CD4-positive, alpha-beta T cell (primary cell): ENCODE measurements around the gene TEKT5. TPM values are rescaled to one million over a fixed set of nuclear protein-coding genes. Genes with fewer than 3 reads are reported as not detected.
"Not testable (repeated sequence)": the region's sequence is repeated elsewhere in the genome, so short reads cannot be mapped to it uniquely, and the experiment has no call there.

Source experiments
- ATAC-seq: fragments of 200-7000 bp; cut with Tn5 transposase; one replicate; pipeline ENCODE4 v1.10.0; 2022; ENCODE audit warnings: mild to moderate bottlenecking; ENCODE audit not compliant: poor library complexity
- CTCF ChIA-PET: fragments of 350-600 bp; sonication (Branson Sonifier 250); formaldehyde crosslinking; loops from one replicate; lab custom pipeline; 2021; ENCODE audit warnings: antibody characterized with exemption, inconsistent platforms; lab: Charles Lee
- POLR2A ChIA-PET: fragments of 350-600 bp; sonication (Branson Sonifier 250); formaldehyde crosslinking; loops from one replicate; lab custom pipeline; 2021; ENCODE audit warnings: antibody characterized with exemption, inconsistent platforms; lab: Charles Lee
- DNase-seq, 14 experiments: peaks; one replicate each; pipeline ENCODE4 v3.0.0-alpha.2; 2013 to 2020; ENCODE audit warnings: mixed read lengths in 2 of 14
- H3K27ac ChIP-seq, 2 donors: one replicate each; pipeline versions ENCODE4 v1.5.1 to v1.7.0; 2013; ENCODE audit warnings: low read length in 2 of 2, low read depth in 1 of 2, mild to moderate bottlenecking in 1 of 2
- H3K27me3 ChIP-seq, 2 experiments: 1 replicate in 1 of 2; 2 replicates in 1 of 2; pipeline versions ENCODE4 v1.6.1 to v1.7.0; 2013; ENCODE audit warnings: low read length in 2 of 2, control low read depth in 1 of 2, mild to moderate bottlenecking in 1 of 2, moderate library complexity in 1 of 2; ENCODE audit not compliant: insufficient read depth in 2 of 2, control insufficient read depth in 1 of 2
- H3K36me3 ChIP-seq: one replicate; pipeline ENCODE4 v1.6.1; 2013; ENCODE audit warnings: low read length, control low read depth; ENCODE audit not compliant: insufficient read depth
- H3K4me1 ChIP-seq: one replicate; pipeline ENCODE4 v1.6.1; 2013; ENCODE audit warnings: low read length, control low read depth; ENCODE audit not compliant: insufficient read depth
- H3K4me3 ChIP-seq: one replicate; pipeline ENCODE4 v1.5.1; 2013; ENCODE audit warnings: mild to moderate bottlenecking, low read length, moderate library complexity
- H3K9me3 ChIP-seq, 2 experiments: 1 replicate in 1 of 2; 2 replicates in 1 of 2; pipeline versions ENCODE4 v1.6.1 to v1.7.0; 2013; ENCODE audit warnings: low read length in 2 of 2, mild to moderate bottlenecking in 2 of 2, control low read depth in 1 of 2, moderate library complexity in 1 of 2; ENCODE audit not compliant: control insufficient read depth in 1 of 2, insufficient read depth in 1 of 2
- H3K27ac Mint-ChIP-seq: one replicate; pipeline ENCODE4 v1.8.0; 2020; ENCODE audit warnings: mixed read lengths
- H3K27me3 Mint-ChIP-seq: one replicate; pipeline ENCODE4 v1.8.0; 2021; ENCODE audit warnings: mixed read lengths
- H3K36me3 Mint-ChIP-seq: one replicate; pipeline ENCODE4 v1.8.0; 2021; ENCODE audit warnings: low read depth, mixed read lengths
- H3K4me1 Mint-ChIP-seq: one replicate; pipeline ENCODE4 v1.8.0; 2021; ENCODE audit warnings: low read depth, mixed read lengths
- H3K4me3 Mint-ChIP-seq: one replicate; pipeline ENCODE4 v1.8.0; 2020; ENCODE audit warnings: mild to moderate bottlenecking, mixed read lengths
- H3K9me3 Mint-ChIP-seq: one replicate; pipeline ENCODE4 v1.8.0; 2020; ENCODE audit warnings: mixed read lengths
- intact Hi-C, 2 experiments: fragments of 100-400 bp; cut with DNase I in 1 of 2; cut with micrococcal nuclease in 1 of 2; formaldehyde crosslinking; loops; one replicate each; pipeline versions ENCODE4 v1.15.1 to v1.9.0; 2023 to 2025; cut with DNase I, micrococcal nuclease
- total RNA-seq, 174 experiments: library from RNA in 2 of 174; stranded (reverse) in 2 of 174; gene quantifications; one replicate each; pipeline ENCODE4 v1.2.3 and lab custom pipeline; 2021 to 2026
- TF ChIP-seq, protein P1 (sequence below): fragments of 200-600 bp; IDR thresholded peaks from one replicate; pipeline ENCODE4 v1.8.0; 2022; ENCODE audit warnings: antibody characterized with exemption, mild to moderate bottlenecking

TEKT5 gene
- total RNA-seq, 2 experiments from 2014 or later, result not detected

DNA sequence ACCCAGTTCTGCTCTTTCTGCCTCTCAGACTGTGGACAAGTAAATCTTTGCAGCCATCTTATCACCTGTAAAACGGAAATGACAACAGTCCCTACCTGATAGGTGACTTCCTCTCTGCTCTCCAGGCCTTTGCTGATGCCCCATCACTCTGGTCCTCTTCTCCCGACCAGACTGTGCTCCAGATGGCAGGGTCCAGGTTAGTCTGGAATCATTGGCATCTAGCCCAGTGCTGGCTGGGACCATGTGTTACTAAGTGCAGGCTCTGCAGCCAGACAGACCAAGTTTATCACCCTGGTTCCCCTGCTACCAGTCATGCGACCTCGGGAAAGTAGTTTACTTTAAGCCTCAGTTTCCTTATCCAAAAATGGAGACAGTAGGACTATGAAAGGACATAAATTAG is 47.1 kb upstream of the TEKT5 start:
- ChIA-PET POLR2A (no interaction called here), CTCF (no interaction called here)
- H3K27me3 ChIP-seq, result no peaks in the 10 kb centered on the region
- no peaks in the 10 kb centered on the region for H3K9me3 Mint-ChIP-seq
- no peak overlapping the region for H3K27ac ChIP-seq
- peaks cover 35% of the 10 kb centered on the region for H3K4me1 Mint-ChIP-seq
- H3K4me3 ChIP-seq, result no peak overlapping the region
- peak overlapping the region; percentile 23 for H3K4me3 Mint-ChIP-seq
- intact Hi-C loops, result loop anchor here (2.0 to 10.0 kb wide), 5 partner anchors 203 to 1947 kb away; partner anchors contain the start of genes ATF7IP2 (in 1 of the 2), CARHSP1 (in 1 of the 2), CLEC16A (in 1 of the 2) and DEXI (in 1 of the 2)
- H3K4me1 ChIP-seq, result peaks cover 36% of the 10 kb centered on the region
- H3K9me3 ChIP-seq, result no peaks in the 10 kb centered on the region
- no peak overlapping the region for H3K27ac Mint-ChIP-seq
- DNase-seq, result no peak
- TF ChIP-seq, protein P1, sequence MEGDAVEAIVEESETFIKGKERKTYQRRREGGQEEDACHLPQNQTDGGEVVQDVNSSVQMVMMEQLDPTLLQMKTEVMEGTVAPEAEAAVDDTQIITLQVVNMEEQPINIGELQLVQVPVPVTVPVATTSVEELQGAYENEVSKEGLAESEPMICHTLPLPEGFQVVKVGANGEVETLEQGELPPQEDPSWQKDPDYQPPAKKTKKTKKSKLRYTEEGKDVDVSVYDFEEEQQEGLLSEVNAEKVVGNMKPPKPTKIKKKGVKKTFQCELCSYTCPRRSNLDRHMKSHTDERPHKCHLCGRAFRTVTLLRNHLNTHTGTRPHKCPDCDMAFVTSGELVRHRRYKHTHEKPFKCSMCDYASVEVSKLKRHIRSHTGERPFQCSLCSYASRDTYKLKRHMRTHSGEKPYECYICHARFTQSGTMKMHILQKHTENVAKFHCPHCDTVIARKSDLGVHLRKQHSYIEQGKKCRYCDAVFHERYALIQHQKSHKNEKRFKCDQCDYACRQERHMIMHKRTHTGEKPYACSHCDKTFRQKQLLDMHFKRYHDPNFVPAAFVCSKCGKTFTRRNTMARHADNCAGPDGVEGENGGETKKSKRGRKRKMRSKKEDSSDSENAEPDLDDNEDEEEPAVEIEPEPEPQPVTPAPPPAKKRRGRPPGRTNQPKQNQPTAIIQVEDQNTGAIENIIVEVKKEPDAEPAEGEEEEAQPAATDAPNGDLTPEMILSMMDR, result no peak
- H3K27me3 Mint-ChIP-seq, result no peaks in the 10 kb centered on the region
- H3K36me3 Mint-ChIP-seq, result peaks cover 28% of the 10 kb centered on the region
- H3K36me3 ChIP-seq, result no peaks in the 10 kb centered on the region
- no peak for ATAC-seq

DNA sequence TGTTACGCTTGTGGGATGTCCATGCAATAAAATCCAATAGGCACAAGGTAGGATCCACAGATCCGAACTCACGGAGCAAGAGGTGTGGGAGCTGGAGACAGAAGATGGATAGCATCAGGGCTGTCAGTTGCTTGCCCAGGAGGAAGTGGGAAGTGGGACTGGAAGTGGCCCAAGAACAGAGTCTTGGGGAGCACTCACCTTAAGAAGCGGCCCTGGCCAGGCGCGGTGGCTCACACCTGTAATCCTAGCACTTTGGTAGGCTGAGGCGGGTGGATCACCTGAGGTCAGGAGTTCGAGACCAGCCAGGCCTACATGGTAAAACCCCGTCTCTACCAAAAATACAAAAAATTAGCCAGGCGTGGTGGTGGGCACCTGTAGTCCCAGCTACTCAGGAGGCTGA is 46.5 kb upstream of the TEKT5 start:
- POLR2A ChIA-PET, ATAC-seq: not testable (repeated sequence)
- H3K4me1 Mint-ChIP-seq, result peaks cover 35% of the 10 kb centered on the region

DNA sequence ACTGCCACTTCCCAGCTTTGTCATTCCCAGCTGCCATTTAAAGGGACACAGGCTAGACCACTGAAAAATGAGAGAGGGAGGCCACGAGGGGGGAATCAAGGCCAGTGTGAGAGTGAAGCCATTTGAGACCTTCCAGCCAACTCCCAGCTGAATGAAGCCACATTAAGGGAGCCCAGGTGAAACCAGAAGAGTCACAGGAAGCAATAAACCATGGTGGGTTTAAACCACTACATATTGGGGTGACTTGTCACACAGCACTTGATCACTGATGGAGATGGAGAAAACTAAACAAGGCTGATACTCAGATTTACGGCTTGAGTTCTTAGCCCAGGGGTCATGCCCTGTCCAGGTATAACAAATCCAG is 46.1 kb upstream of the TEKT5 start:
- H3K27ac Mint-ChIP-seq, result no peak overlapping the region
- no peaks in the 10 kb centered on the region for H3K9me3 Mint-ChIP-seq
- ATAC-seq (no peak), DNase-seq (no peak)
- no peak overlapping the region for H3K4me3 Mint-ChIP-seq
- H3K4me1 Mint-ChIP-seq, result peaks cover 31% of the 10 kb centered on the region
- no peak overlapping the region for H3K27ac ChIP-seq
- intact Hi-C loops, result loop anchor here (2.0 to 10.0 kb wide), 5 partner anchors 204 to 1946 kb away; partner anchors contain the start of genes ATF7IP2 (in 1 of the 2), CARHSP1 (in 1 of the 2), CLEC16A (in 1 of the 2) and DEXI (in 1 of the 2)
- peaks cover 18% of the 10 kb centered on the region for H3K36me3 Mint-ChIP-seq
- H3K36me3 ChIP-seq, result no peaks in the 10 kb centered on the region
- H3K9me3 ChIP-seq, result no peaks in the 10 kb centered on the region
- no peak overlapping the region for H3K4me3 ChIP-seq
- H3K4me1 ChIP-seq, result peaks cover 36% of the 10 kb centered on the region
- H3K27me3 ChIP-seq, result no peaks in the 10 kb centered on the region
- CTCF ChIA-PET, result no interaction called here
- POLR2A ChIA-PET, result interaction anchor here (0.6 kb wide), 1 partner anchor 432 kb away, joined by 3 read pairs; no protein-coding TSS in a partner anchor
- TF ChIP-seq, protein P1, result no peak
- H3K27me3 Mint-ChIP-seq, result no peaks in the 10 kb centered on the region

More for the DNA sequence above, 46.5 kb upstream of the TEKT5 start:
- H3K9me3 Mint-ChIP-seq, H3K9me3 ChIP-seq, H3K4me3 Mint-ChIP-seq, H3K27ac ChIP-seq, H3K27me3 ChIP-seq, H3K27ac Mint-ChIP-seq, CTCF ChIA-PET, H3K4me3 ChIP-seq, DNase-seq, H3K36me3 ChIP-seq, H3K27me3 Mint-ChIP-seq: not testable (repeated sequence)
- H3K36me3 Mint-ChIP-seq, result peaks cover 22% of the 10 kb centered on the region
- intact Hi-C loops, result loop anchor here (2.0 to 10.0 kb wide), 5 partner anchors 204 to 1946 kb away; partner anchors contain the start of genes ATF7IP2 (in 1 of the 2), CARHSP1 (in 1 of the 2), CLEC16A (in 1 of the 2) and DEXI (in 1 of the 2)
- peaks cover 36% of the 10 kb centered on the region for H3K4me1 ChIP-seq
